Ureter (tissue), 1 donor: ENCODE data around the gene MFSD6. TPM values are rescaled to one million over a fixed set of nuclear protein-coding genes. Genes with fewer than 3 reads are reported as not detected.

Experiments used
- DNase-seq: peaks from one replicate; pipeline ENCODE4 v3.0.0-alpha.2; 2020; ENCODE audit warnings: low spot score
- total RNA-seq: library from RNA; stranded (reverse); gene quantifications from one replicate; pipeline ENCODE4 v1.2.4, GENCODE V29; 2023
- donor health status: DM: yes; HTN: yes; CAD: no.

MFSD6 gene
- total RNA-seq, 1 donor from 2014 or later = 67.5 TPM

DNA sequence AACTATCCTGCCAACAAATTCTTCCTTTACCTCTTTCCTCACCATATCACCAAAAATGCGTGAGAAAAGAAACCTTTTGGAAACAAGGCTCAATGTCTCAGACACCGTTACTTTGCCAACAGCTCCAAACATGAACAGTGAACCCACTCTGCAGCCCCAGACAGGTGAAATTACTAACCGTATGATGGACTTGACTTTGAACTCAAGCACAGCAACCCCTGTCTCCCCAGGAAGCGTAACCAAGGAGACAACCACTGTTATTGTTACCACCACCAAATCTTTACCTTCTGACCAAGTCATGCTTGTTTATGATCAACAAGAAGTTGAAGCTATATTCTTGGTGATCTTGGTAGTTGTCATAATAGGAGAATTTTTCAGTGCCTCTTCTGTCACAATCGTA, 28.4 kb downstream of the MFSD6 start:
- DNase-seq = no peak

DNA sequence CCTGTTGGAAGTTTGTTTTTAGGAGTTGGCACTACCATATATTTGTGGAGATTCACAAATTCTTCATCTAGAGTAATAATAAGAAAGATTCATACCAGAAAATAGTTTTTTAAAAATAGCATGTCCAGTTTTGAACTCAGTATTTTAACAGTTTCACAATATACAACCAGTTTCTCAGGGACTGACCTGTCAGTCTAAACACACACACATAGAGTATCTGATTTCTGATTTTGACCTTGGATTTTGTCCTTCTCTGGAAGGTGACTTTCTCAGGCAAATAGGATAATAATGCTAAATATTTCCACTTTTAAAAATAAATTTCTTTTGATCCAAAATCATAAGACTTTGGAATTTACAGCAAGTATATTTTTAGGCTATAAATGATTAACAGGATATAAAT, 32.0 kb downstream of the MFSD6 start:
- no peak for DNase-seq

DNA sequence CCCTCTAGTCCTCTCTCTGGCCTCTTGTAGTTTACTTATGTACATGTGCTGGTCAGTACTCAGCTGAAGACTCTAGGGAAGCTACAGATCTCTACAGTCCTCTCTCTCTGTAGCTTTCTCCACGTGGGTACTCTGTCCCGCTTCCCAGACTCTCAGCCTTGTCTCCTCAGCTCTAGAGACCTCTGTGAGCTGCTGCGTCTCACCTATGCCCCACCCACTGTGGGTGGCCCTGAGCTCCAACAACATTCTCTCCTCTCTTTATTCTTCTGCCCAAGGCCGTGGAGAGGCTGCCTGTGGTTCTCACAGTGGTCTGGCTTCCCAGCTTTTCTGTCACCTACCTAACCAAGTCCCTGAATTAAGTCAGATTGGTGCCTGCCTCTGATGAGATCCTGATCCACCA, 33.4 kb downstream of the MFSD6 start:
- DNase-seq = no peak

DNA sequence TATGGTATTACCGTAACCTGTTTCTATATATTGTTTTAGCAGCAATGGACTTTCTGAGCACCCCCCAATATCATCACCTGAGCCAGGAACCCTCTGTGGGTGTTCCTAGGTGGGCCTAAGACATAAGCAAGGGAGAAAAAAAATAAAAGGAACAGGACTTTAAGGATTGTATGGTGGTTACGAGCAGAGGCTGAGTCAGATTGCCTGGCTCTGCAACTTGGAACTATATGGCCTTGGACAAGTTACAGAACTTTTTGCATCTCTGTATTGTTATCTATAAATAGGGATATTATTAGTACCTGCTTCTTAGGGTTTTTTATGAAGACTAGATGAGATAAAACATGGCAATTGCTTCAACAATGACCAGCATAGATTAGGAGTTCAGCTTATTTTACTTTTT, 34.9 kb downstream of the MFSD6 start:
- DNase-seq = no peak

DNA sequence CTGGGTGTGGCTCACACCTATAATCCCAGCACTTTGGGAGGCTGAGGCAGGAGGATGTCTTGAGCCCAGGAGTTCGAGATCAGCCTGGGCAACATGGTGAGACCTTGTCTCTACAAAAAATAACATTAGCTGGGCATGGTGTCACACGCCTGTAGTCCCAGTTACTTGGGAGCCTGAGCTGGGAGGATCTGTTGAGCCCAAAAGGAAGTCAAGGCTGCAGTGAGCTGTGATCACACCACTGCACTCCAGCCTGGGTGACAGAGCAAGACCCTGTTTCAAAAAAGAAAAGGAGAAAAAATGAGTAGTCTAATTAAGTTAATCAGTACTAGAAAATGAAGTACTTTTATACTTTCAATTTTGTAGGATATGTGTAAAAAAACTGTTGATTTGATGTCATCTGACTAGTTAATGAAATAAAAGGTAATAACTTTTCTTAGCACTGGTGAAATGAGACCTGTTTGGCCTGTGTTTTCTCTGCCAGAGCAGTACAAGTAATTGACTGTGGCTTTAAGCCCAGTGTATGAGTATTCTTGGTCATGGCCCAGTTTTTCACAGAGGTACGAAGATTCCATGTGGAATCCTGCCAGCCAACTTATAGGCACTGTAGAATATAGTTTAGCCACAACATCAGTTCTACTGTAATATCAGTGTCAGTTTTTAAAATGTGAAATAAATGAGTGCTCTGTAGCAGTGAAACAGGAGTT, 35.8 kb downstream of the MFSD6 start:
- no peak for DNase-seq

DNA sequence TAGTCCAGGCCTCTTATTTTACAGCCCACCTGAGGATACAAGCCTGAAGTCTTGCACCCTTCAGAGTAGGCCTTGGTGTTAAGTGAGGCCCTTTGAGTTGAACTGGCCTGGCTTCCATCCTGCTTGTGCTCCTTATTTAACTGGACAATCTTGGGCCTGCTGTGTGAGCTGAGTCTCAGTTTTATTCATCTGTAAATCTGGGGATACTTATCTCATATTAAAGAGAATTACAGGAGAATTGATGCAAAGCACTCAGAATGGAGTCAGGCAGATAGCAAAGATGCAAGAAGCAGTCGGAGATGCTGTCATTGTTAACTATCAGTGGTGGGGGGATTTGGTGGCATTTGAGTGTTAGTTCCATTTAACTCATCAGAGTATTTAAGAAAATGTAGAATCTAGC, 36.8 kb downstream of the MFSD6 start:
- no peak for DNase-seq

DNA sequence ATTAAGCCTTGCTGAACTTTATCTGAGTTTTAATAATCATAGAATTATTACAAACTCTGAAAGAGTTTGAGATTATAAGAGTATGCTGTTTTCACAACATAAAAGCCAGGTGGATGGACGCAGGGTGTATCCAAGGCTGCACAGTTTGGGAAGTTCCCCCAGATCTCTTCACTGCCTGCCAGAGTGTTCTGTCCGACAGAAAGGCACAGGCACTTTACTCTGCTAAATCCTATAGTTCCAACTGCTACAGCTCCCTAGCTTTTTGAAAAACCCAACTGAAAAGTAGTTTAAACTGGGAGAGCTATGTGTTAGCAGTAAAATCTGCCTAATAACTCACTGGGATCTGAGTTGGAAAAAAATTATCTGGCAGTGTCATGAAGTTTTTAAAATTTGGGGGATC, 38.0 kb downstream of the MFSD6 start:
- no peak for DNase-seq

DNA sequence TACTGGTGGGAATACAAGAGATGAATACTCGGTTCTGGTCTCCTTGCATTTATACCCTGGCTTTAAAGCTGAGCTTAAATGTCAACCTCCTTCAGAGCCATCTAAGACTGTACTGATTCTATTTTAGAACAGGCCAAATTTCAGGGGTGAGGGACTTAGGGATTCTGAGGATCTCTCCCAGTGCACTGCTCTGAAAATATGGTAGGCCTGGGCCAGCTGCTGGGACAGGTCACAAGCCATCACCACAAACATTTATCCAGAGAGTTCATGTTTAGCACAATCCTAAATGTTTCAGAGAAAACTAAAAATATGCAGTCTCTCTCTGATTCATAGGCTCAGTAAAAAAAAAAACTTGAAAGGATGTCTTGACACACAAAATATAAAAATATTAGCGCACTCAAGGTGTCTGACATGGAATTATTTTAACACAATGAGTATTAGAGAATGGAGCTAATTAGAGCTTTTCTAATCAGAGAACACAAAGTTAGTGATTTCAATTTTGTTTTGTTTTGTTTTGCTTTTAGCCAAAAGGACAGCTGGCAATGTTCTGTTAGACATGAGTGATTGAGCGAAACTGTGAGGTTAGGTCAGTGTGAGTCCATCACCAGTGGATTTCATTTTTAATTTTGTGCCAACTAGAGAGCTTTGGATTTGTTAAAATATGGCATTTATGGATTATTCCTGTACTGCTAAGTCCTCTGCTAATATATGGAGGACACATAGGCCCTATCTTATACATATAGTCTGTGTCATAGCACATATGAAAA, 38.8 kb downstream of the MFSD6 start:
- no peak for DNase-seq

DNA sequence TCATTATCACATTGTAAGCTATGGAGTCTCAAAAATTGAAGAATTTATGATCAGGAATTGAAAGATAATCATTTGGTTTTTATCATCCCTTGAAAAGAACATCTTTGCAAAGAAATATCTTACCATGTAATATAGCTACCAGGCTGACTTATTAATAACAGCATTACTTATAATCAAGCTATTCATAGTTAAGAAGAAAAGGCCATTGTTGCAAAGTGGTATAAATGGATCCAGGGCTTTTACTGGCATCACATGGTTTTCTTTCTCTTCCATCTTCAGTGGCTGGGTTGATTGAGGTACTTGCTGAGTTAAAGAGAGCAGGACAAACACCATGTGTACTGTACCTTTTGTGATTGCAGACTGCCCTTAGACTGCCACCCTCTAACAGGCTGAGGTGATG, 39.6 kb downstream of the MFSD6 start:
- no peak for DNase-seq

DNA sequence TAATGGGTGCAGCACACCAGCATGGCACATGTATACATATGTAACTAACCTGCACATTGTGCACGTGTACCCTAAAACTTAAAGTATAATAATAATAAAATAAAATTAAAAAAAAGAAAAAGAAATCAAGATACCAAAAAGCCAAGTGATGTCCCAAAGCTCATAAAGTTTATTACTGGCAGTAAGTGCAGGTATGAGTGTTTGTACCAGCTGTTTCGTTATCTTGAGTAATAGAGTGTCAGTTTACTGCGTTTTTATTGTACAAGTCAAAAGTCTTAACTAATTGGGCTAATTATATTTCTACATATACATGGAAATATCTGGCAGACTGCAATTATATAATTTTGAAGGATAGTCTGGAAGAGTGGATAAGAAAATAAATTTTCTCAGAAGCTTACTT, 41.8 kb downstream of the MFSD6 start:
- no peak for DNase-seq

DNA sequence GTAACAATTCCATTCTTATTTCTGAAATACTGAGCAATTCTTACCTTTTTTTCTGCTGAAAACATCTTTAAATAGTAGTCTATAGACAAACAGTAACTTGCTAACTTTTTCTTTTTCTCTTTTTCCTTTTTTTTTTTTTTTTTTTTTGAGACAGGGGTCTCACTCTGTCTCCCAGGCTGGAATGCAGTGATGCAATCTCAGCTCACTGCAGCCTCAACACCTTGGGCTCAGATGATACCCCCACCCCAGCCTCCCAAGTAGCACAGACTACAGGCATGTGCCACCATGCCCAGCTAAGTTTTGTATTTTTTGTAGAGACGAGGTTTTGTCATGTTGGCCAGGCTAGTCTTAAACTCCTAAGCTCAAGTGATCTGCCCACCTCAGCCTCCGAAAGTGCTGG, 42.2 kb downstream of the MFSD6 start:
- DNase-seq = no peak

DNA sequence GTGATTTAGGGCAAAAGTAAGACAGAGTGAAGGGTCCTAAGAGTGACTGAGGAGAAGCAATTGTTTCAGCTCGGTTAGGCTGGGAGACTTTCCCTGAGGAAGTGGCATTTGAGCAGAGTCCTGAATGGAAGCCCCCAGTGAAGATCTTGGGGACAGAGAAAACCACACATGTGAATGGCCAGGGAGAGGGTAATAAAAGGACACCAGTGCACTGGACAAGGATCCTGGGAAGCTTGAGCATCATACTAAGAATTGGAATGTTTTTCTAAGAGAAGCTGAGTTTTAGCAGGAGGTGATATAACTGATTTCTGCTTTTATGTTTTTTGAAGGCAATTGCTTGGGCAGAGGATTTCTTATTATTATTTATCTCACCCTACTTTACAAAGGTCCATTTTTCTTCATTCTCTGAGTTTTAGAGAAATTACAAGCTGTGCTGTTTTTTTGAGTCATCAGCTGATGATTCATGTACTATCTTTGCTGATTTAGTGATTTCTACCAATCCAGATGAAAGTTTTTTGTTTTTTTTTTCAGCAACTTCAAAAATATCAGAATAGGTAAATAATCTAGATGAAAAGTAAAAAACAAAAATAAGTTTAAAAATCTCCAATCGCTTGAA, 43.5 kb downstream of the MFSD6 start:
- DNase-seq = no peak

DNA sequence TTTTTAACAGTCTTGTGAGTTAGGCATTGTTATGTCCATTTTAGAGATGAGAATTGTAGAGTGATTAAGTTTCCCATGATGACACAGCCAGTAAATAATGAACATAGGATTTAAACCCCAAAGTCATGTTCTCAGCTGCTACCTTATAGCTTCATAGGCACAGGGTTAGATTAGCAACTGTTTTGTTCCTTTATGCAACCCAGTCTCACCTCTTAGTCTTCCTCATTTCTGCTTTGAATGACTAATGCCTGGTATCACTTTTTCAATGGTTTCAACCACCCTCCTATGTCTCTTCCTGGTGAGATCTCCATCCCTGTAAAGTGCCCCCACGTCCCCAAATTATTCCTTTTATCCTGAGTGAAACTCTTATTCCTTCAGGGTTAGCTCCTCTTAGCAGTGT, 44.3 kb downstream of the MFSD6 start:
- DNase-seq = no peak

DNA sequence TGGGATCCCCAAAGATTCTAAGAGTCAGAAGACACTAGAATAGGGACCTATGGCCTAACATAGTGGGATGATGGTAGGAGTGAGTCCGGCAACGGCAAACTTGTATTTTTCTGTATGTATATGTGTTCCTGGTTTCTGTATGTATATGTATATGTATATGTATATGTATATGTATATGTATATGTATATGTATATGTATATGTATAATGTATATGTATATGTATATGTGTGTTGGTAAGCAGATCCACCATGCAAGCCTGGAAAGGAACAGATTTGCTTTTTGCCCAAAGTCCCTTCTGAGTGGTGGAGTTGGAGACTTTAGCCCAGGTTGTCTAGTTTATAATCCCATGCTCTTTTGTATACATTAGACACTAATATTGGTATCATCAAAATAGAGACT, 46.6 kb downstream of the MFSD6 start:
- no peak for DNase-seq

DNA sequence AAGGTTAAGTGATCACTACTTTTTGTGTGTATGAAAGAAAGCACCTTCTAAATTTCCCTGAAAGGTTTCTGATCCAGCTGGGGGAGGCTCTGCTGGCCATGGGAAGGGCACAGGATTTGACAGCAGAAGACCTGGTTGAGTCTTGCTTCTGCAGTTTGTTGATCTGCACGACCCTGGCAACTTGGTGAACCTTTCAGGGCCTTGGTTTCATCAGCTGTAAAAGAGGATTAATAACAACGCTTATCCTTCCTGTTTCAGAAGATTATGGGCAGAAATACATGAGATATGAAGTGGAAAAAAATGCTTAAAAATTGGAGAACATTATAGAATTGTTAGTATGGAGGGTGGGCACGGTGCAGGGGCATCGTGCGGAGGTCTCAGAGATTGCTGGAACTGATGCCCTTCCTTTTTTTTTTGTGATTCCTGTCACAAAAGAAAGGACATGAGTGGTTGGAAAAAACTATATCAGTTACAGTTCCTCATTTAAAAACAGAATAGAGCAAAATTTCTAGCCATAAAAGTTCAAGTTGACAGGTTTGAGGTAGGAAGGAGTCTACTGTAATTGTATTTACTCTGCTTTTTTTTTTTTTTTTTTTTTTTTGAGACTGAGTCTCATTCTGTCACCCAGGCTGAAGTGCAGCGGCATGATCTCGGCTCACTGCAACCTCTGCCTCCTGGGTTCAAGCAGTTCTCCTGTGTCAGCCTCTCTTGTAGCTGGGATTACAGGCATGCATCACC, 47.4 kb downstream of the MFSD6 start:
- DNase-seq = no peak

DNA sequence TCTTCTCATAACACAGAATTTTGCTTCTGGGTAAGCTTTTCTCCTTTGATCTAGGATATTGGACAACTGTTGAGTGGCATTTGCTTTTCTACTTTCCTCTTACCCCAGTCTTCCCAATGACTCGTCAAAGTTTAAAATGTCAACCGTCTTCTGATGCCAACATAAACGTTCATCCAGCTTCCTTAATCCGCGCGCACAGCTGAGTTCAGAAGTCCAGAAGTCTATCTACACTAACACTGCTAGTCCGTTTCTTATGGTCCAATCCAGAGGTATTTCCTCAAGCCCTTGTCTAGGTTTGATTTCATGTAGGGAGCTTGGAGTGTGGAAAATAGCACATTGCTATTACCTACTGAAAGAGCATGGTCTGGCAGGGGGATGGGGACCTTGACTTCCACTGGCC, 48.7 kb downstream of the MFSD6 start:
- no peak for DNase-seq

DNA sequence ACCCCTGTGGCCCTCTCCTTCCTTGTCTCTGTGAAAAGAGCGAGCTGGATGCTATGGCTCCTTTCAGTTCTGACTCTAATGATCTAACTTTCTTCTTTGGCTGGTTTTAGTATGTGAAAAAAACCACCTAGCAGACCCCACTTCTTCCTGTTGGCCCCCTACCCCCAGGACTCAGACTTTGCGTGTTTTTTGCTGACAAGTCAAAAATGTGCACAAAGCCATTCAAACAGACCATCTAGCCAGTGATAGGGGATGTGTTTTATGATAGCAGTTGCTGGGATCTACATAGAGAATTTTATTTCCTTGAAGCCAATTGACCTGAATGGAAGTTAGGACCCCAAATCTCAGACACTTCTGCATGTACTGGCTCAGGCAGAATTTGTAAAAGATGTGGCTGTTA, 49.1 kb downstream of the MFSD6 start:
- DNase-seq = no peak

DNA sequence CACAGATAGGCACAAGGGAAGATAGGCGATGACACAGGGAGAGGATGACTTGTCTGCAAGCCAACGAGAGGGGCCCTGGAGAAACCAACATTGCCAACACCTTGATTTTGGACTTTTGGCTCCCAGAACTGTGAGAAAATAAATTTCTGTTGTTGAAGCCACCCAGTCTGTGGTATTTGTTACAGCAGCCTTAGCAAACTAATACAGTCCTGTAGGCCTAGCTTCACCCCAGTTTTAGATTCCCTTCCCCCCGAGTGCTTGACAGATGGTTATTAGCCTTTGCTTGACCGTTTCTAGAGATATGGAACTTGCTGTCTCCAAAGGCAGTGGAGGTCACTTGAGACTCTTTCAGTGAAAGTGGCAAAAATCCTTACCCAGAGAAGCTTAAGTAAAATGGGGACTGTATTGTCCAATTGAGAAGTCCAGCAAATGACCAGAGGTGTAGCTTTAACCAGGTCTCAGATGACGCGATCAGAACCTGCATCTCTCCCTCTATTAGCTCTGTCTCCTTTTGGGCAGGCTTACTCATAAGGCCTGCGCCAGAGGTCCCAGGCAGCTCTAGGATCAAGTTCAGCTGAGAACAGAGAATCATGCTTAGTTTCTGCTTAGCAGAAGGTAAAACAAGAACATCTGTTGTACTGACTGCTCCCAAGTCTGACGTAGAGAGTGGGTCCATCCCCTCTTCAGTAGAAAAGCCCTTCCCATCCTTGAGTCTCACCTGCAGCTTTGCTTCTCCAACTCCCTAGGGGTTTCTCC, 50.4 kb downstream of the MFSD6 start:
- DNase-seq = no peak

DNA sequence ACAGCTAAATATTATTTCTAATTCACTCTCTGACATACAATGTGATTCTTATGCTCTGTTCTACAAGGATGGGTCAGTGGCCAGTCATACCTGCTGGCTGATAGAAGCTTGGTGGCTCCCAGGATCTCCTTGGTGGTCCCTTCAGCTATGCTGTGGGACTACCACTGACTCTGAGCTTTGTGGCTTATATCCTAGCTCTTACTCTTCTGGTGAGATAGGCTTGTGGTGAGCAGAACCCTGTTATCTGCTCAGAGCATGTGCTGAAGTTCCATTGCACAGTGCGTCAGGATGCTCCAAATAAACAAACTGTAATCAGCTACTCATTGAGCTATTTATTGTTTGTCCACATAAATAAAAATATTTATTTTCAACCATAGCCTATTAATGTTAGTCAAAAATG, 51.7 kb downstream of the MFSD6 start:
- no peak for DNase-seq

DNA sequence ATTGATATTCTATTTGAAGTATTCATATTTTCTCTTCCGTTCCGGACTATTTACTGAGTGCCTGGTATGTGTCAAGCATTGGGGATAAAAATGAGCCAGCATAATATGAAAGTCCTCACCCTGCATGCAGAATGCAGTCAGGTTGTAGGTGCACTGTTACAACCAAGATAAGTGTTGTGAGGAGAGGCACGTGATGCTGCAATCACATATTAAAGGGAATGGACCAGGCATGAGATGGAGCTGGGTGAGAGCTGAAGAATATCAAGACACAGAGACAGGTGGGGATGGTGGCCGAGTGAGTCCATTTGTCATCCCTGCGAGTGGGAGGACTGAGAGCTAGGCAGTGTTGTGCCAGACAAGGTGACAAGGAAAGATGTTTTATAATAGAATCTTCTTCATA, 52.3 kb downstream of the MFSD6 start:
- no peak for DNase-seq

DNA sequence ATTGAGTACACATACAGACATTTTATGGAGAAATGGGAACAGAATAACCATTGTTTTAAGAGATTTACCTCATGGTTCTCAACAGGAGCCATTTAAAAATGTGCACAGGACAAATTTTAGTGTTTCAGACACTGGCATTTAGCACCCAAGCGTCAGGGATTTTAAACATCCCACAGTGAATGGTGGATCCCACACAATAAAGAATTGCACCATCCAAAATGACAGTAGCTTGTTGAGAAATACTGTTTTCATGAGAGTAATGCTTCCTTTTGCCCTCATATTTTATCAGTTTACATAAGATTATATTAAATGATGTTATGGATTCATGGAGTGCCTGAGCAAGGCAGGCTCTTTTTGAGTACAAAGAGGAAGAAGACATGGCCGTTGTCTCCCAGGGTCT, 54.0 kb downstream of the MFSD6 start:
- DNase-seq = no peak

DNA sequence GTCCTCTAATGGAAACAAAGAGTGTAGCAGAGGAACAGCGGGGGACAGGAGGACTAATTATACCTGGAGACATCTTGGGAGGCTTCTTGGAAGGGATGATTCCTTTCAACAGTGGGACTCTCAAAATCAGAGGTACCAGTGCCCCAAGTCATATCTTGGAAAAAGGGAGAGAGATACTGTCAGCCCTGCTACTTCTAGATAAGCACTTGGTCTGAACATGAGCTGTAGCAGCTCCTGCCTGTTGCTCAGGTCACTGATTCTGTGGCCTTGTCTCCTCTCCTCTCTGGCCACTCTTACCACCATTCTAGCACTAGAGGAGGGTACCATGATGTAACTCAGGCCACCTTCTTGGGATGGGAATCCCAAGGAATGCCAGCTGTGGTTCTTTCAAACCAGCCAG, 54.5 kb downstream of the MFSD6 start:
- no peak for DNase-seq
